Umbilical cord (tissue), 2 donors: ENCODE results near the gene ZNF10. TPM values are rescaled to one million over a fixed set of nuclear protein-coding genes. Genes with fewer than 3 reads are reported as not detected.

Source experiments
- DNase-seq: peaks from one replicate; pipeline ENCODE4 v3.0.0-alpha.2; 2015; ENCODE audit warnings: low spot score
- total RNA-seq: library from RNA; depleted of rRNA; stranded (reverse); fragments of >200 nt; gene quantifications from one replicate; pipeline ENCODE4 v1.2.3, GENCODE V29; 2014; ENCODE audit warnings: low replicate concordance; ENCODE audit not compliant: insufficient read depth

The ZNF10 gene
- total RNA-seq, 1 donor from 2014 or later, result 4.6 TPM

- no peak for DNase-seq
Measured at GRCh38 chr12:133201888-133202287, 71.5 kb downstream of the ZNF10 start.

- no peak for DNase-seq
Measured at GRCh38 chr12:133202493-133203343, 72.3 kb downstream of the ZNF10 start.

- DNase-seq, result no peak
Measured at GRCh38 chr12:133203344-133204263, 73.2 kb downstream of the ZNF10 start.

GRCh38 chr12:133204264-133204603 is 73.8 kb downstream of the ZNF10 start:
- no peak for DNase-seq

- DNase-seq, result no peak
Measured at GRCh38 chr12:133206390-133206789, 76.0 kb downstream of the ZNF10 start.

Other genes starting within 250 kb of the ZNF10 start
- 34.7 TPM for gene CHFR, start 243.0 kb upstream of the ZNF10 start, total RNA-seq
- gene ZNF605, start 174.3 kb upstream of the ZNF10 start, total RNA-seq, result 32.5 TPM
- 20.9 TPM for gene ZNF26, start 144.3 kb upstream of the ZNF10 start, total RNA-seq
- gene ZNF84, start 93.1 kb upstream of the ZNF10 start, total RNA-seq, result 40.0 TPM
- gene ZNF140, start 49.7 kb upstream of the ZNF10 start, total RNA-seq, result 14.9 TPM
- 9.1 TPM for gene ZNF891, start 353 bp upstream of the ZNF10 start, total RNA-seq
- gene ZNF268, start 50.9 kb downstream of the ZNF10 start, total RNA-seq, result 43.3 TPM
- gene ANHX, start 105.2 kb downstream of the ZNF10 start, total RNA-seq, result 0.48 TPM